Endothelial cell of umbilical vein (primary cell): ENCODE measurements around the gene LIN7B.

Experiments
- GATA2 ChIP-seq: IDR thresholded peaks from 2 replicates; pipeline ENCODE4 v1.7.0; 2011; ENCODE audit warnings: low read depth, mild to moderate bottlenecking, moderate library complexity, mixed read lengths, low read length; ENCODE audit not compliant: insufficient read length, insufficient read depth
- POLR2A ChIP-seq: IDR thresholded peaks from 2 replicates; pipeline ENCODE4 v1.6.1; 2012; ENCODE audit warnings: low read depth, mild to moderate bottlenecking, control low read depth, low read length
- POLR2AphosphoS5 ChIP-seq: IDR thresholded peaks from 2 replicates; pipeline ENCODE4 v1.6.1; 2012; ENCODE audit warnings: low read depth, mild to moderate bottlenecking, control low read depth, low read length, moderate library complexity; ENCODE audit not compliant: insufficient read depth
- TF ChIP-seq, protein P1 (sequence below), 2 donors: IDR thresholded peaks; 1 replicate in 1 of 2; 2 replicates in 1 of 2; pipeline ENCODE4 v1.5.1; 2011; ENCODE audit warnings: low read length in 2 of 2, mild to moderate bottlenecking in 2 of 2, moderate library complexity in 2 of 2, control low read depth in 1 of 2, inconsistent platforms in 1 of 2, low read depth in 1 of 2; ENCODE audit not compliant: insufficient read depth in 1 of 2; ENCODE audit errors: extremely low read depth in 1 of 2

DNA sequence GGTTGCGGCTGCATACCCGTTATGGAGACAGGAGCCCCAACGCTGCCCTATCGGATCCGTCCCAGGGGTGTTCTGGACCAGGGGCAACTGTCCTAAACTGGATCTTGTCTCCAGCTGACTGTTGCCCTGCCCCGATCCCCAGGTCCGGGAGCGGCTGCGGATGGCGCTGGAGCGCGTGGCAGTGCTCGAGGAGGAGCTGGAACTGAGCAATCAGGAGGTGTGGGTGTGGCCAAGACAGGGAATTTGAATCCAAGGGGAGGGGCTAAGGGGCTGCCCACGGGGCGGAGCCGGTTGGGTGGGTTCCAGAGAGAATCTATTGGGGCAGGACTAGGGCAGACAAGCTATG, 15.0 kb downstream of the LIN7B start:
- TF ChIP-seq GATA2 (no peak), POLR2AphosphoS5 (no peak), POLR2A (no peak)
- TF ChIP-seq, protein P1, sequence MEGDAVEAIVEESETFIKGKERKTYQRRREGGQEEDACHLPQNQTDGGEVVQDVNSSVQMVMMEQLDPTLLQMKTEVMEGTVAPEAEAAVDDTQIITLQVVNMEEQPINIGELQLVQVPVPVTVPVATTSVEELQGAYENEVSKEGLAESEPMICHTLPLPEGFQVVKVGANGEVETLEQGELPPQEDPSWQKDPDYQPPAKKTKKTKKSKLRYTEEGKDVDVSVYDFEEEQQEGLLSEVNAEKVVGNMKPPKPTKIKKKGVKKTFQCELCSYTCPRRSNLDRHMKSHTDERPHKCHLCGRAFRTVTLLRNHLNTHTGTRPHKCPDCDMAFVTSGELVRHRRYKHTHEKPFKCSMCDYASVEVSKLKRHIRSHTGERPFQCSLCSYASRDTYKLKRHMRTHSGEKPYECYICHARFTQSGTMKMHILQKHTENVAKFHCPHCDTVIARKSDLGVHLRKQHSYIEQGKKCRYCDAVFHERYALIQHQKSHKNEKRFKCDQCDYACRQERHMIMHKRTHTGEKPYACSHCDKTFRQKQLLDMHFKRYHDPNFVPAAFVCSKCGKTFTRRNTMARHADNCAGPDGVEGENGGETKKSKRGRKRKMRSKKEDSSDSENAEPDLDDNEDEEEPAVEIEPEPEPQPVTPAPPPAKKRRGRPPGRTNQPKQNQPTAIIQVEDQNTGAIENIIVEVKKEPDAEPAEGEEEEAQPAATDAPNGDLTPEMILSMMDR (IDR thresholded peaks at IDR 0.05; ENCODE audit: extremely low read depth in 1 of 2, insufficient read depth in 1 of 2, low read depth in 1 of 2, low read length in 2 of 2) = no peak
